Suppressor macrophage (primary cell): ENCODE data around the gene COPS4.

Experiments used
- DNase-seq, 4 experiments: peaks; one replicate each; pipeline ENCODE4 v3.0.0-alpha.2; 2020 to 2022

COPS4 gene

GRCh38 chr4:83124111-83124780, 89.3 kb downstream of the COPS4 start:
- peak; percentile 82 to 94 (median 90) for DNase-seq
